Activated CD4-positive, alpha-beta T cell treated with anti-CD3 and anti-CD28 coated beads, Interleukin-2, amount 50 U/mL, for 48 hours (primary cell): ENCODE results near the gene PRPSAP2.
"Not testable (repeated sequence)": the region's sequence is repeated elsewhere in the genome, so short reads cannot be mapped to it uniquely, and the experiment has no call there.

Experiments used
- DNase-seq, 2 experiments: peaks; one replicate each; pipeline ENCODE4 v3.0.0-alpha.2; 2020

PRPSAP2 gene

GRCh38 chr17:18891541-18891940 is 33.6 kb downstream of the PRPSAP2 start:
- no peak for DNase-seq

GRCh38 chr17:18896146-18896545 is 38.2 kb downstream of the PRPSAP2 start:
- no peak for DNase-seq

DNA sequence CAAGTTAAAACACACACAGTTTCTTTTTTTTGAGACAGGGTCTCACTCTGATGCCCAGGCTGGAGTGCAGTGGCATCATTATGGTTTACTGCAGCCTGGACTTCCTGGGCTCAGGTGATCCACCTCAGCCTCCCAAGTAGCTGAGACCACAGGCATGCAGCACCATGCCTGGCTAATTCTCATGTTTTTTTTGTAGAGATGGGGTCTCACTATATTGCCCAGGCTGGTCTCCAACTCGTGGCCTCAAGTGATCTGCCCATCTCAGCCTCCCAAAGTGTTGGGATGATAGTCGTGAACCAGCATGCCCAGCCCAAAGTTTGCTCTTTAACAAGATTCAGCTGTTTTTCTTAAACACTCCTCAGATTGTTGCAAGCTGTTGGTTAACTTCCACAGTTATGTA is 39.0 kb downstream of the PRPSAP2 start:
- DNase-seq, result no peak

- no peak for DNase-seq
Observed at GRCh38 chr17:18904482-18904881, 46.6 kb downstream of the PRPSAP2 start.

DNA sequence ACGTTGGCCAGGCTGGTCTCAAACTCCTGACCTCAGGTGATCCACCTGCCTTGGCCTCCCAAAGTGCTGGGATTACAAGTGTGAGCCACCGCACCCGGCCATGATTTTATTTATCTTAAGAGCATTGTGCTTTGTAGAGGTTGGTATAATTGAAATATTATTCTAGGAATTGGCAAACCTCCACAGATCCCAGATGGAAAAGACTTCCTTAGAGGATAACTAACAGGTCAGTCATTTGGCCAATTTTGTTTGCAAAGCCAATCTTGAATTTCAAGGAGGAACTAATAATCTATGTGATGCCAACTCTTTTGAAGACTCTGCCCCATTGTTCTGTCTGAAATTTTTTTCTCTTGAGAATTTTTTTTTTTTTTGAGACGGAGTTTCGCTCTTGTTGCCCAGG is 47.3 kb downstream of the PRPSAP2 start:
- DNase-seq, result no peak

- DNase-seq, result no peak
Observed at GRCh38 chr17:18910326-18910725, 52.4 kb downstream of the PRPSAP2 start.

GRCh38 chr17:18910881-18911280 is 53.0 kb downstream of the PRPSAP2 start:
- no peak for DNase-seq

DNA sequence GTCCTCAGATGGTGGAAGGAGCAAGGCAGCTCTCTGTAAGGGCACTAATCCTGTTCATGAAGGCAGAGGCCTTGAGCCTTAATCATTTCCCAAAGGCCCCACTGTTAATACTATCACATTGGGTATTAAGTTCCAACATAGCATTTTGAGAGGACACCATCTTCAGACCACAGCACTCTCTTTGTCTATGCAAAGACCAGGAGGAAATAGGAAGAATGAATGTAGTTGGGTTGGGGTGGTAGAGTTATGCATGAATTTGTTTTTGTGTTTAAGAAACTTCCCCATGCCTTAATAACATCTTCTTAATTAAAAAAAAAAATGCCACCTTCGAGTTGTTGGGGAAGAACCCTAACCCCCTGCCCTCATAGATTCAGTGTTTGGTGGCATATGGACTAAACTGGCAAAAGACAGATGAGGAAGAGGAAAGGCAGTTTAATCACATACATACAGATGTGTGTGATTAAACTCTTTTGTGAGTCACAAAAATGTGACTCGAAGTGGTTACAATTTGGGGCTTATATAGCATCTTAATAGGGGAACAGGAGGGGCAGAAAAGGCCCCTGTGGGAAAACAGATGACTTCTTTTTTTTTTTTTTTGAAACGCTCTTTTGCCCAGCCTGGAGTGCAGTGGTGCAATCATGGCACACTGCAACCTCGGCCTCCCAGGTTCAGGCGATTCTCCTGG is 59.0 kb downstream of the PRPSAP2 start:
- DNase-seq, result no peak

GRCh38 chr17:18917506-18918032 is 59.6 kb downstream of the PRPSAP2 start:
- DNase-seq, result no peak

DNA sequence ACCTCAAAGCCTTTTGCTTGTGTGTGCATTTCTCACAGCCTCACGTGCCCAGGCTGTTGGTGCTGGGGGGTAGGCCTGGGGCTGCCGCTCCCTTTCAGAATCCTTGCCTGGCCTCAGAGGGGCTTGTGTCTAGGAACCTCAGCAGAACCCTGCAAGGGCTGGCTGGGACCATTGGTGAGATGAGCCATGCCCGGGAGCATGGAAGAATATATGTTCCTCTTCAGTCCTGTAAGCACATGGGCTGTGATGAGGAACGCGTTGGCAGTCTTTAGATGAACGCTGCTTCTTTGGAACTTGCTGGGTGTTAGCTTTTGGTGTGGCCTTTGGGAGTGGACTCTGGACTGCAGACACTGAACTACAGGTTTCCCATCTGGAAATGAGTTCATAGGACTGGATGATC is 62.0 kb downstream of the PRPSAP2 start:
- no peak for DNase-seq

GRCh38 chr17:18920911-18921441 is 63.0 kb downstream of the PRPSAP2 start:
- DNase-seq, result no peak

DNA sequence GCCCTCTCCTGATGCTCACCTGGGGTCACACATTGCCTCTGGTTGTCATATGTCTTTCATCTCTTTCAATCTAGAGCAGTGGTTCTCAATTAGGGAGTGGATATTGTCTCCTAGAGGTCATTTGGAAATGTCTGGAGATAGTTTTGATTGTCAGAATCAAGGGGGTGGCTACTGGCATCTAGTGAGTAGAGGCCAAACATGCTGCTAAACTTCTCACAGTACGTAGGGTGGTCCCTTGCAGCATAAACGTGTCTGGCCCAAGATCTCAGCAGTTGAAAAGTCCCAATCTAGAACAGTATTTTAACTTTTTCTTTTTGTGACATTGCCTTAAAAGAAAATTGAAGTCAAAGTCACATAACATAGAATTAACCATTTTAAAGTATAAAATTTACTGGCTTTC is 63.6 kb downstream of the PRPSAP2 start:
- no peak for DNase-seq

DNA sequence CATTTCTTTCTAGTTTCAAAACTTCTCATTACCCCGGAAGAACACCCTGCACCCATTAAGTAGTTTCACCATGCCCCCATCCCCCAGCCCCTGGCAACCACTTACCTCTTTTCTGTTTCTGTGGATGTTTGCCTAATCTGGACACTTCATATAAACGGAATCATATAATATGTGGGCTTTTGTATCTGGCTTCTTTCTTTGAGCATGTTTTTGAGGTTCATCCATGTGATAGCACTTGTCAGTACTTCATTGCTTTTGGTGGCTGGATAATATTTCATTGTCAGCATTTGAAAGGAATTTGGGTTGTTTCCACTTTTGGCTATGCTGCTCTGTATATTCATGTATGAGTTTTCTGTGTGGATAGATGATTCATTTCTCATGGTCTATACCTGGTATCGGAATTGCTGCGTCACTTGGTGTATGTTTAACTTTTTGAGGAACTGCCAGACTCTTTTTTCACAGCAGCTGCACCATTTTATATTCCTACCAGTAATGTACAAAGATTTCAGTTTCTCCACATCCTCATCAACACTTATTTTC is 64.1 kb downstream of the PRPSAP2 start:
- DNase-seq, result peak; percentile 30 to 41

- not testable (repeated sequence) for DNase-seq
Observed at GRCh38 chr17:18922596-18922995, 64.7 kb downstream of the PRPSAP2 start.

DNA sequence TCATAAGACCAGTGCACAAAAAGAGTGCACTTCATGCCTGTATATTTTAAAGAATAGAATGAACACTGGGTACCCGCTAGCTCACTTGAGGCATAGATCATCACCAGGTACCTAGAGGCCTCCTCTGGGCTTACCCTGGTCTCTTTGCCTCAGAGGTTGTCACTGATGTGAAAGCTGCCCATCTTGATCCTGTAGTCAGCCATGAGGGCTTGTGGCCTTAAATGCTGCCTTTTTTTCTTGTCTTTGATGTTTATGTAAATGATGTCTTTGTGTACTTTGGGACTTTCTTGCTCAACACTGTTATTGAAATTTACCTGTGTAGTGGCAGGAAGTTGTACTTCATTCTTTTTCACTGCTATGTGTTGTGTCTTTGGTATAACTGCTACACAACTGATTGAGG is 67.3 kb downstream of the PRPSAP2 start:
- no peak for DNase-seq

GRCh38 chr17:18928628-18929125 is 70.7 kb downstream of the PRPSAP2 start:
- DNase-seq, result no peak

GRCh38 chr17:18932360-18933055 is 74.6 kb downstream of the PRPSAP2 start:
- DNase-seq, result no peak

- no peak for DNase-seq
Observed at GRCh38 chr17:18933102-18934058, 75.4 kb downstream of the PRPSAP2 start.

GRCh38 chr17:18937981-18938691 is 80.2 kb downstream of the PRPSAP2 start:
- no peak for DNase-seq

- no peak for DNase-seq
Observed at GRCh38 chr17:18938692-18939023, 80.7 kb downstream of the PRPSAP2 start.

- no peak for DNase-seq
Observed at GRCh38 chr17:18944646-18945045, 86.7 kb downstream of the PRPSAP2 start.

GRCh38 chr17:18946536-18946935 is 88.6 kb downstream of the PRPSAP2 start:
- no peak for DNase-seq
